ENCODE measurements around the gene EPAS1. TPM values are rescaled to one million over a fixed set of nuclear protein-coding genes. Genes with fewer than 3 reads are reported as not detected.

EPAS1 gene
- polyA plus RNA-seq, 2 of the 4 experiments (the other 2 are of a cell fraction), result 128 to 143 TPM

- POLR2A ChIA-PET, result no interaction called here
- no peaks in the 10 kb centered on the region for H3K9me3 ChIP-seq
- WGBS (ENCODE audit: missing lambda C conversion rate), result 95% methylated on average over 1 of the region's 1 CpG
- H3K4me1 ChIP-seq, result peaks cover 11% of the 10 kb centered on the region; the same call in 2 of the 3 replicates
- no peak for TF ChIP-seq ATOH8 (CRISPR knock-in tag; IDR thresholded peaks at IDR 0.05; ENCODE audit: low read depth)
- TF ChIP-seq RAD21 (conservative IDR thresholded peaks at IDR 0.05 in 1 of 2, IDR thresholded peaks at IDR 0.05 in 1 of 2), result no peak
- no peak for TF ChIP-seq NPAS2 (CRISPR knock-in tag; IDR thresholded peaks at IDR 0.05; ENCODE audit: borderline replicate concordance)
- TF ChIP-seq CHD2 (IDR thresholded peaks at IDR 0.05; ENCODE audit: low read length, partially characterized antibody), result no peak
- ATAC-seq (no peak), FAIRE-seq (no peak), DNase-seq (ENCODE audit: low read depth in 1 of 2, low spot score in 1 of 2) (no peak)
- no peak overlapping the region for H3K4me3 ChIP-seq
- CTCF ChIA-PET, result interaction anchor here (0.6 to 1.0 kb wide), 2 partner anchors 52 to 272 kb away, joined by 3 read pairs; no protein-coding TSS in a partner anchor
- no peak overlapping the region for H3K27ac ChIP-seq
- H3K4me2 ChIP-seq, result no peak overlapping the region
Measured at GRCh38 chr2:46281939-46282338, 15.3 kb upstream of the EPAS1 start.

- WGBS (ENCODE audit: missing lambda C conversion rate), result 48% methylated on average over 3 of the region's 3 CpGs
- no peak overlapping the region for H3K4me3 ChIP-seq
- POLR2A ChIA-PET, result no interaction called here
- ATAC-seq (no peak), DNase-seq (ENCODE audit: low read depth in 1 of 2, low spot score in 1 of 2) (no peak), FAIRE-seq (no peak)
- H3K9me3 ChIP-seq, result no peaks in the 10 kb centered on the region
- no peak overlapping the region for H3K27ac ChIP-seq
- CTCF ChIA-PET, result interaction anchor here (0.6 to 1.6 kb wide), 9 partner anchors 11 to 279 kb away, joined by 3 to 6 read pairs (median 3); no protein-coding TSS in a partner anchor
- no peak for TF ChIP-seq FOSB (CRISPR knock-in tag; IDR thresholded peaks at IDR 0.05)
- no peak for TF ChIP-seq SMC3 (IDR thresholded peaks at IDR 0.05)
- TF ChIP-seq, protein P1, sequence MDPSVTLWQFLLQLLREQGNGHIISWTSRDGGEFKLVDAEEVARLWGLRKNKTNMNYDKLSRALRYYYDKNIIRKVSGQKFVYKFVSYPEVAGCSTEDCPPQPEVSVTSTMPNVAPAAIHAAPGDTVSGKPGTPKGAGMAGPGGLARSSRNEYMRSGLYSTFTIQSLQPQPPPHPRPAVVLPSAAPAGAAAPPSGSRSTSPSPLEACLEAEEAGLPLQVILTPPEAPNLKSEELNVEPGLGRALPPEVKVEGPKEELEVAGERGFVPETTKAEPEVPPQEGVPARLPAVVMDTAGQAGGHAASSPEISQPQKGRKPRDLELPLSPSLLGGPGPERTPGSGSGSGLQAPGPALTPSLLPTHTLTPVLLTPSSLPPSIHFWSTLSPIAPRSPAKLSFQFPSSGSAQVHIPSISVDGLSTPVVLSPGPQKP (IDR thresholded peaks at IDR 0.05; ENCODE audit: low read depth, low read length), result no peak
- no peak for TF ChIP-seq CBX2 (IDR thresholded peaks at IDR 0.05; ENCODE audit: borderline replicate concordance, low read depth)
- TF ChIP-seq MAFK (IDR thresholded peaks at IDR 0.05; ENCODE audit: partially characterized antibody), result no peak
- no peak for TF ChIP-seq RNF2 (IDR thresholded peaks at IDR 0.05; ENCODE audit: borderline replicate concordance, low read depth)
- TF ChIP-seq CHD2 (IDR thresholded peaks at IDR 0.05; ENCODE audit: low read length, partially characterized antibody), result no peak
- no peak for TF ChIP-seq CHD4 (IDR thresholded peaks at IDR 0.05; ENCODE audit: borderline replicate concordance)
- no peak for TF ChIP-seq HMGXB4 (CRISPR knock-in tag; IDR thresholded peaks at IDR 0.05; ENCODE audit: borderline replicate concordance)
- no peak for TF ChIP-seq KDM1A (IDR thresholded peaks at IDR 0.05; ENCODE audit: low read depth)
- TF ChIP-seq, protein P2, sequence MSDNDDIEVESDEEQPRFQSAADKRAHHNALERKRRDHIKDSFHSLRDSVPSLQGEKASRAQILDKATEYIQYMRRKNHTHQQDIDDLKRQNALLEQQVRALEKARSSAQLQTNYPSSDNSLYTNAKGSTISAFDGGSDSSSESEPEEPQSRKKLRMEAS (IDR thresholded peaks at IDR 0.05), result no peak
- H3K4me1 ChIP-seq, result no peaks in the 10 kb centered on the region
- no peak overlapping the region for H3K4me2 ChIP-seq
Measured at GRCh38 chr2:46283693-46284092, 13.5 kb upstream of the EPAS1 start.

- no peak for DNase-seq (ENCODE audit: low read depth in 1 of 2, low spot score in 1 of 2)
- 91% methylated on average over 1 of the region's 1 CpG for WGBS (ENCODE audit: missing lambda C conversion rate)
- CTCF ChIA-PET, result interaction anchor here (0.8 to 2.5 kb wide), 10 partner anchors 10 to 280 kb away, joined by 3 to 7 read pairs (median 3); no protein-coding TSS in a partner anchor
- TF ChIP-seq HOXB5 (CRISPR knock-in tag; IDR thresholded peaks at IDR 0.05) (no peak), HOXB13 (CRISPR knock-in tag; IDR thresholded peaks at IDR 0.05; ENCODE audit: low read depth) (no peak), E2F6 (IDR thresholded peaks at IDR 0.05; ENCODE audit: borderline replicate concordance, low read depth) (no peak), BHLHE40 (IDR thresholded peaks at IDR 0.05; ENCODE audit: low read depth, low read length) (no peak), JUNB (IDR thresholded peaks at IDR 0.05) (no peak), FOSL2 (IDR thresholded peaks at IDR 0.05) (no peak), FOSL2 (CRISPR knock-in tag; IDR thresholded peaks at IDR 0.05) (no peak), EP300 (IDR thresholded peaks at IDR 0.05) (no peak), POLR2A (IDR thresholded peaks at IDR 0.05; ENCODE audit: low read length) (no peak), SMC3 (IDR thresholded peaks at IDR 0.05) (no peak)
- TF ChIP-seq, protein P3, sequence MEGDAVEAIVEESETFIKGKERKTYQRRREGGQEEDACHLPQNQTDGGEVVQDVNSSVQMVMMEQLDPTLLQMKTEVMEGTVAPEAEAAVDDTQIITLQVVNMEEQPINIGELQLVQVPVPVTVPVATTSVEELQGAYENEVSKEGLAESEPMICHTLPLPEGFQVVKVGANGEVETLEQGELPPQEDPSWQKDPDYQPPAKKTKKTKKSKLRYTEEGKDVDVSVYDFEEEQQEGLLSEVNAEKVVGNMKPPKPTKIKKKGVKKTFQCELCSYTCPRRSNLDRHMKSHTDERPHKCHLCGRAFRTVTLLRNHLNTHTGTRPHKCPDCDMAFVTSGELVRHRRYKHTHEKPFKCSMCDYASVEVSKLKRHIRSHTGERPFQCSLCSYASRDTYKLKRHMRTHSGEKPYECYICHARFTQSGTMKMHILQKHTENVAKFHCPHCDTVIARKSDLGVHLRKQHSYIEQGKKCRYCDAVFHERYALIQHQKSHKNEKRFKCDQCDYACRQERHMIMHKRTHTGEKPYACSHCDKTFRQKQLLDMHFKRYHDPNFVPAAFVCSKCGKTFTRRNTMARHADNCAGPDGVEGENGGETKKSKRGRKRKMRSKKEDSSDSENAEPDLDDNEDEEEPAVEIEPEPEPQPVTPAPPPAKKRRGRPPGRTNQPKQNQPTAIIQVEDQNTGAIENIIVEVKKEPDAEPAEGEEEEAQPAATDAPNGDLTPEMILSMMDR (IDR thresholded peaks at IDR 0.05), result no peak
- TF ChIP-seq, protein P1 (IDR thresholded peaks at IDR 0.05; ENCODE audit: low read depth, low read length), result no peak
- H3K4me2 ChIP-seq, result no peak overlapping the region
- H3K4me3 ChIP-seq, result no peak overlapping the region
- no peak; a peak in 1 of 6 replicates for ATAC-seq
- H3K9me3 ChIP-seq, result no peaks in the 10 kb centered on the region
- peak; percentile 18 for FAIRE-seq
- H3K4me1 ChIP-seq, result no peaks in the 10 kb centered on the region
- 0 out of 6 replicates have a peak overlapping the region, but pooled peaks of 1 of the 2 experiments have one; percentile 19 for H3K27ac ChIP-seq
- POLR2A ChIA-PET, result no interaction called here
Measured at GRCh38 chr2:46284260-46284659, 12.9 kb upstream of the EPAS1 start.
